NK-92 (cell line): ENCODE results near the gene NMD3.

Experiments used
- DNase-seq: peaks from one replicate; lab custom pipeline; 2025; ENCODE audit not compliant: unreplicated experiment; lab: John Stamatoyannopoulos, UW

Gene NMD3

GRCh38 chr3:161230621-161231171 lies 9.6 kb downstream of the NMD3 start:
- no peak for DNase-seq

DNA sequence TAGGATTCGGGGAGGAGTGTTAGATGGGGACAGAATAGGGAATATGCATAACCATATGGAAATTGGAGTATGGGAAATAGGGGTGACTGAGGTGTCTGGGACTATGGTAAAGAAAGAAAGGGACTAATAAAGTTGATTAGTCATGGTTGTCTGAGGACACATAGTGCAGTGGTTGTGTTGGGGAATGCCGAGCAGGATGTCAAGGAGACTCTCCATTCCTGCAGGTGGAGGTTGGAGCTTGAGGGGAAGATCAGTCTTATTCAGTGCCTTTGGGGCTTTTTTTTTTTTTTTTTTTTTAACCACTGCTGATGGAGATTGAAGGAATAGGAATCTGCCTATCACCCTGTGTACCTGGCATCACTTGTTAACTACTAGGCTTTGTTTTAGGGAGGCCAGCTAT lies 10.8 kb downstream of the NMD3 start:
- DNase-seq, result no peak

DNA sequence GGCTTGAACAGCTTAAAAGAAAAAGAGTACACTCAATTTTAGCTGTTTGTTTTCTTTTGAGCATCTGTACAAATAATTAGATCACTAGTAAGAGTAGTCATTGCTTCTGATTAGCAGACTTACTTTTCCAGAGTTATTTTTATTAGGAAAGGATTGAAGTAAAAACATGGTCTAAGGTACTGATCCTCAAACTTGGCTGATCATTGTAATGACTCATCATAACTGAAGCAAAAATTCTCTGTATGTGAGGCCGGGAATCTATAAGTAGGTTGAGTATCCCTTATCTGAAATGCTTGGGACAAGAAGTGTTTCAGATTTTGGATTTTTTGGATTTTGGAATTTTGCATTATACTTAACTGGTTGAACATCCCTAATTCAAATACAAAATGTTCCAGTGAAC lies 12.4 kb downstream of the NMD3 start:
- DNase-seq, result no peak

DNA sequence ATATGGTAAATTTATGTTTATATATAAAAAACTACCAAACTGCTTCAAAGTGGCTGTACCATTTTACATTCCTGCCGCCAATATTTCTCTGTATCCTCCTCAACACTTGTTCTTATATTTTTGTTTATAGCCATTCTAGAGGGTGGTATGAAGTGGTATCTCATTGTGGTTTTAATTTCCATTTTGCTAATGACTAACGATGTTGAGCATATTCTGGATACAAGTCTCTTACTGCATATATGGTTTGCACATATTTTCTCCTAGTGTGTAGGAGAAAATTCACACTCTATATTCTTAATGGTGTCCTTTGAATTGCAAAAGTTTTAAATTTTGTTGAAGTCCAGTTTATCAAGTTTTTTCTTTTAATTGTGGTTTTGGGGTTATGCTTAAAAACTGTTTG lies 15.1 kb downstream of the NMD3 start:
- DNase-seq, result no peak

DNA sequence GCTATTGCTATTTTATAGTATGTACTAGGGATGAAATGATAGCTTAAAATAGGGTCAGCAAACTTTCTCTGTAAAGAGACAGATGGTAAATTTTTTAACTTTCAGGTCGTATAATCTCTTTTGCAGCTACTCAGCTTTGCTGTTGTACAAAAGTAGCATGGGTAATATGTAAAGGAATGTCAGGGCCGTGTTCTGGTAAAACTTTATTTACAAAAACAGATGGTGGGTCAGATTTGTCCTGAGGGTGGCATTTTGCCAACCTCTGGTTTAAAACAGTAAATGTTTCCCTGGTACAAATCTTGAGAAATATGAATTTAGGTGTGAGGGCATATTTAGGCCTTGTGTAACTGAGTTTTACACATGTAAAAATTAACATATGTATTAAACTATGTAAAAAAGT lies 18.6 kb downstream of the NMD3 start:
- DNase-seq, result no peak

DNA sequence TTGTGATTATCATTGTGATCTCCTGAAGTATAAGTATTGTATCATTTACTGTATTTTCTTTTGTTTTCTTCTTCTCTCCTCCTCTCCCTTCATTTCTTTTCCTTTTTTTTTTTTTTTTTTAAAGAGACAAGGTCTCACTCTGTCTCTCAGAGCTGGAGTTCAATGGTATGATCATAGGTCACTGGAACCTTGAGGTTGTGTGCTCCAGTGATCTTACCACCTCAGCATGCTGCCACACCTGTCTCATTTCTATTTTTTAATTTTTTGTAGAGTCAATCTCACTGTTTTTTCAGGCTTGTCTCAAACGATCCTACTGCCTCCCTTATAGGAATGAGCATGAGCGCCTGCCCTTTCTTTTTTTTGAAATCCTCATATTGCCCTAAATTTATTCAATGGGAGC lies 23.4 kb downstream of the NMD3 start:
- no peak for DNase-seq

- DNase-seq, result no peak
These were observed 25.9 kb downstream of the NMD3 start for GRCh38 chr3:161247049-161247448.

DNA sequence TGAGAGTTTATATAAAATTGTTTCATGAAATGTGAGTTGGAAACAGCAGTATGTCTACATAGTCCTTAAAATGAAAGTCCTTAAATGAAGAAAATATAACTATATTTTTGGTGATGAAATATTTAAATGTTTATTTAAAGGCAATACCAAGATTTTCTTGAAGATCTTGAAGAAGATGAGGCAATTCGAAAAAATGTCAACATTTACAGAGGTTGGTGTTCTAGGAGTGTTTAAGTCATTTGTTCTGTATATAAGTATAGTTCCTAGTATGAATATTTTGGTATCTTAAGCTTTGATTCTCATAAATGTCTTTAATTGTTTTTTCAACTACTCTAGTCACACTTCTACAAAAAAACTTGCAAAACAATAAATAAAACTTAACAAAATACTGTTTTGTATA lies 29.0 kb downstream of the NMD3 start:
- DNase-seq, result no peak

- DNase-seq, result no peak
These were observed 30.6 kb downstream of the NMD3 start for GRCh38 chr3:161251716-161252115.

GRCh38 chr3:161252143-161252542 lies 31.0 kb downstream of the NMD3 start:
- no peak for DNase-seq

- no peak for DNase-seq
These were observed 32.6 kb downstream of the NMD3 start for GRCh38 chr3:161253711-161254110.

GRCh38 chr3:161254861-161255260 lies 33.8 kb downstream of the NMD3 start:
- no peak for DNase-seq

DNA sequence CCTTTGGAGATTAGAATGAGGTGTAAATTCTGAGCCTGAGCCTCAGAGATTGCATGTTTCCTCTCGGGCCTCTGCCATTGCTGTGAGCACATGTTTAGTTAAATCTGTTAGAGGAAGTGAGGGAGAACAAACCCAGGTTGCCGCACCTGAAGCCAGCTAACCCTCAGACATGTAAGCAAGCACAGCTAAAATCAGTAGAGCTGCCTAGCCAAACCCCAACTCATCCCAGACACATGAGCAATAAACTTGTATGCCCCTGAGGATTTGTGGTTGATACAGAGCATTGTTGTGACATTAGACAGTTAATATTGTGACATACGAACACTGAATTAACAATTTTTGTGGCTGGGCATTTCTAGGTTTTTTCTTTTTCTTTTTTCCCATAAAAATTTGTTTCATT lies 41.9 kb downstream of the NMD3 start:
- no peak for DNase-seq

- DNase-seq, result no peak
These were observed 43.7 kb downstream of the NMD3 start for GRCh38 chr3:161264852-161265251.

DNA sequence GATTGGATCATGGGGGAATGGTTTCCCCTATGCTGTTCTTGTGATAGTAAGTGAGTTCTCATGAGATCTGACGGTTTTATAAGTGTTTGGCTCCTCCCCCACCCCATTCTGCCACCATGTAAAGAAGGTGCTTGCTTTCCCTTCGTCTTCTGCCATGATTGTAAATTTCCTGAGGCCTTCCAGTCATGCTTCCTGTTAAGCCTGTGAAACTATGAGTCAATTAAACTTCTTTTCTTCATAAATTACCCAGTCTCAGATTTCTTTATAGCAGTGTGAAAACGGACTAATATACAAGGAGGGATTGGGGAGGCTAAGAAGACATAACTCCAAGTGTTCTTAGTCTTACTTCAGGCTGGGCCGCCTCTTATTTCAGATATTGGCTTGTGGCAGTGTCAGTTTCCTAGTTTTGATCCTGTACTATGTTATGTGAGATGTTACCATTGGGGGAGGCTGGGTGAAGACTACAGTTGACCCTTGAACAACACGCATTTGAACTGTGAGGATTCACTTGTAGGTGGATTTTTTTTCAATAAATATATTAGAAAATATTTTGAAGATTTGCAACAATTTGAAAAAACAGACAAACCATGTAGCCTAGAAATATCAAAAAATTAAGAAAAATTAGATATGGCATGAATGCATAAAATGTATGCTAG lies 44.9 kb downstream of the NMD3 start:
- DNase-seq, result no peak

GRCh38 chr3:161266731-161267150 lies 45.6 kb downstream of the NMD3 start:
- no peak for DNase-seq

GRCh38 chr3:161267646-161268045 lies 46.5 kb downstream of the NMD3 start:
- DNase-seq, result no peak

DNA sequence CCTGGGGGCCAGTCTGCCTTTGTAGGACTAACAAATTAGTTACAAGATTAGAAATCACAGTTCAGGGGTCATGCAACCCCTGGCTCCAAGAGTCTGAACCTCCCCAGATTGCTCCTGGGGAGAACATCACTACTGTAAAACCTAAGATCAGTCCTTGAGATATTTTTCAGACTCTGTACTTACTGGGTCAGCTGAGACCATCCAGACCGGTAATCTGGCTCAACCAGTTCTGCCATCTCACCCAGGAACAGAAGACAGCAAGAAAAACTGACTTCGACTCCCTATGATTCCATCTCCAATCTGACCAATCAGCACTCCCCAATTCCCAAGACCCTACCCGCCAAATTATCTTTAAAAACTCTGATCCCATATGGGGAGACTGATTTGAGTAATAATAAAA lies 47.5 kb downstream of the NMD3 start:
- no peak for DNase-seq

DNA sequence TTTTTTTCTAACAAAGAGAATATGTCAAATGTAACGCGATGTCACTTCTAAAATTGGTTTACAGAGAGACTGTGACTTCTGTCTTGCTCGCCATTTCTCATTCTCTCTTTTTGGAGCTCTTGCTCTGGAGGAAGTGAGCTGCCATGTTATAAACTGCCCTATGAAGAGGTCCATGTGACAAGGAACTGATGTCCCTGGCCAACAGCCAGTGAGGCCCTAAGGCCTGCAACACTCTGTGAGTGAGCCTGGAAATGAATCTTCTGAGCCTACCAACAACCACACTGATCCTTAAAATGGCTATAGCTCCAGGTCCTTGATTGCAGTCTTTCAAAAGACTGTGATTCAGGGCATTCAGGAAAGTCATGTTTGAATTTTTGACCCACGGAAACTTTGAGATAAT lies 49.9 kb downstream of the NMD3 start:
- DNase-seq, result no peak

- no peak for DNase-seq
These were observed 50.5 kb downstream of the NMD3 start for GRCh38 chr3:161271646-161272045.

DNA sequence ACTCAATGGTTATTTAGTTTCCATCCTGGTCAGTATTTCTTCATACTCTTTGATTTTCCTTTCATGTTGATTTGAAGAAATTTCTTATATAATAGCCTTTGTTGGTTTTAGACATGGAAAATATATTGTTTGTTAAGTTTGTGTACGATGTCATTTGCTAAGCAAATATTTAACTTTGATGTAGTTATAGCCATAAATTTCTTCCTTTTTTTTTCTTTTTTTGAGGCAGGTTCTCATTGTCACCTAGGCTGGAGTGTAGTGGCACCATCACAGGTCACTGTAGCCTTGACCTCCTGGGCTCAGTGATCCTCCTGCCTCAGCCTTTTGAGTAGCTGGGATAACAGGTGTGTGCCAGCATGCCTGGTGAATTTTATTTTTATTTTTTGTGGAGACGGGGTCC lies 51.4 kb downstream of the NMD3 start:
- no peak for DNase-seq

GRCh38 chr3:161273589-161274218 lies 52.6 kb downstream of the NMD3 start:
- no peak for DNase-seq
